CMK (cell line): ENCODE data around the gene GLIPR2.
"Not testable (repeated sequence)": the region's sequence is repeated elsewhere in the genome, so short reads cannot be mapped to it uniquely, and the experiment has no call there.

Experiments used
- DNase-seq: peaks from one replicate; pipeline ENCODE4 v3.0.0-alpha.2; 2010; ENCODE audit warnings: low read depth

The GLIPR2 gene

DNA sequence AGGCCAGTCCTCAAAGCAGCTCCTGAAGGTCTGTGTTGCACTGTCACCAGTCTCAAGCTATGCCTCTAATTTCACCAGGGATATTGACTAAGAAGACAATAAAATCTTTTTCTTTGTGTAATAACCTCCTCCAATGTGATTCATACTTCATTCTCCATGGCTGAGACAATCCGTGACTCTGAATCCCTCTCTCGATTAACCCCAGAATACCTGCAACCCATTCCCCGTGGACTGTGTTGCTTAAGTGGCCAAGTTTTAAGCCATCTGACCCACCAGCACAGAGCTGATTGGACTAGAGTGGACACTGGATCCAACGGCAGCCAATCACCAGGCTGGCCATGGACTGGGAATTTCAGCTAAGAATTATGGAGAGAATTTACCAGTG is 27.2 kb downstream of the GLIPR2 start:
- DNase-seq = no peak

DNA sequence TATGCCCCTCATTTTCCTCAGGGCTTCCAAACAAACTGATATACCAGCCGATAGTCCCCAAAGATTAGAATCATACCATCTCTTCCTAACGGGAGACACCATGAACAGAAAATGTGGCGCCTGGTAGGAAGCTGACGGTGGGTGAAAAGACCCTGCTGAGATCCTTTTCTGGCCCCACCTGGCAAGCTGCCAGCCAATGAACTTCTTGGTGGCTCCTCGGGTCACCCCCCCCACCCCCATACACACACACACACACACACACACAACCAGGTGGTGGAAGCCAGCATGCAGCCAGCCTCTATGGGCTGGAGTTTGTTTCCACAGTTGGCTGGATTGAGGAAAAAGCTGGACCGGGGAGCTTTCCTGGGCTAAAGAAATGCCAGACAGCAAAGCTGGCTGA is 27.8 kb downstream of the GLIPR2 start:
- DNase-seq = no peak

DNA sequence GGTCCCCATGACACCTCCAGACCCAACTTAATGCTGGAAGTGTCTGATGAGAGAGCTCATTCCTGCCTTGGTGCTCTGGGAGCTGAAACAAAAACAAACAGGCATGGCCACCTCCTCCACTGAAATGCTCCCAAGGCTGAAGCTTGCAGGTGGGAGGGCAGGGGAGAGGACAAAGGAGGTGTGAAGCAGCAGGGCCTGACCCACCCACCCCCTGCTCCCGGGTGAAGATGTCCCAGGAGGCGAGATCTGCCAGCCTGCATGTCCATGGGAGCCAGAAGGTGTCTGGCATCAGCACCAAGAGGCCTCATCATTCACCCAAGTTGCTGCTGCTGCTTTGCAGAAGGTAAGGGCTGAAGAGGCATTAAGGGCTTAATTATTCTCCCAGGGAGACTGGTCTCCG is 28.5 kb downstream of the GLIPR2 start:
- DNase-seq = no peak

DNA sequence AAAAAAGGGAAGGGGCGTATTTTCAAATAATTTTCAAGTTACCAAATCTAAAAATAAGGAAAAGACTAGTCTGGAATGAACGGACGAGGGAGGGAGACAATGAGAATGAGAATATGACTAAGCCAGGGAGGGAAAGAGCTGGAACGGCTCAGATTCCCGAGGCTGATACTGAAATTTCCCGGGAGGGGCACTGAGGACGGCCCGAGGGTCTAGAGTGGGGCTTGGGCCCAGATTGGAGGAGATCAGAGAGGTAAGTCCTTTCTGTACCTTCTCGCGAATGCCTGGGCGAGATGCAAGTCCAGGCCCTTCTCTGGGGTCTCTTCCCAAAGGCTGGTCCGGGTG is 29.3 kb downstream of the GLIPR2 start:
- no peak for DNase-seq

DNA sequence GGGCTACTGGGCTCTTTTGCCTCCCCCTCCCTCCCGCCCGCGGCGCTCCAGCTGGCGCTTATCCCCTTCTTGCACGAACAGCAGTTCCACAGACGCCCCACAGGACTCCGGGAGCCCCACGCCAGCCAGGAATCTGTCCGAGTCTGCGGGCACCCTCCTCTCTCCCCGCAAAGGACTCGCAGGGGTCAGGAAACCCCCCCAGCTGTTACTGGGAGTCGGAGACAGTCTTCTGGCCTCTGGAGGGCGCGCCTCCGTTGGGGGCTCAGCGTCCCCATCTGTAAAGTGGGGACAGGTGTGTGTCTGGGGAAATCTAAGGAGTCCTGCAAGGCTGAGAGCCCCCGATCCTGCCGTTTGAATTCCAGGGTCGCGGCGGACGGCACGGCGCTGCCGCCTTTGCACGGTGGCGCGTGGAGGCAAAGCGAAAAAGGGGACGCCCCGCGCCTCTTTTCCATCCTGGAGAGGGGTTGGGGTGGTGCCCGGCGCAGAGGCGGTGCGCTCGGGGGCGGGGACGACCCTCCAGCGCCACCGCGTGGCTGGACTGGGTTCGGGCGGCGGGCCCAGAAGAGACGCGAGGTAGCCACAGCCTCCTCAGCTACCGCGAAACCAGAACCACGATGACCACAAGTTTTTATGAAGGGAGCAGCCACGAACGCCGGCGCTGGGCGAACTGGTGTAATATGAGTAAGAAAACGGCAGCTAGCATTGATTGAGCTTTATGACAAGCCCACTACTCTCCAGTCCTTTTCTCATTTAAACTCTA is 29.8 kb downstream of the GLIPR2 start:
- DNase-seq = peak; percentile 65

DNA sequence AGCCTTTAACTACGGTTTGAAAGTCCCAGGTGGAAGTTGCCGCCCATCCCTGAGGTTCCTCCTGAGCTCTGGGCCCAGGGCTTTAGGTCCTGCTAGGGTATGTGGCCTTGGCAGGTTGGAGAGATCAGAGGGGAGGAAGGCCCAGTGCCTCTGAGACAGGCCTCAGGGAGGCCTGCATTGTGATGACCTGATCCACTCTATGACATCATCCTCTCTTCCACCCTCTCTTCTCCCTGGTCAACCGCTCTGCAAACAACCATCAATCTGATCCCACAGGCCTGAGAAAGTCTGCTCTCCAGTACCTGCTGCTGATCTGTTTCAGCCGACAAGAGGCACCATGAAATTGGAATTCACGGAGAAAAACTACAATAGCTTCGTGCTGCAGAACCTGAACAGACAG is 32.6 kb downstream of the GLIPR2 start, which contains the start of gene CCIN:
Gene CCIN, plus strand, starts transcription at position 223 of the 400 bp plus-strand sequence. Its CDS starts 115 bp downstream, at position 338.
- no peak for DNase-seq

DNA sequence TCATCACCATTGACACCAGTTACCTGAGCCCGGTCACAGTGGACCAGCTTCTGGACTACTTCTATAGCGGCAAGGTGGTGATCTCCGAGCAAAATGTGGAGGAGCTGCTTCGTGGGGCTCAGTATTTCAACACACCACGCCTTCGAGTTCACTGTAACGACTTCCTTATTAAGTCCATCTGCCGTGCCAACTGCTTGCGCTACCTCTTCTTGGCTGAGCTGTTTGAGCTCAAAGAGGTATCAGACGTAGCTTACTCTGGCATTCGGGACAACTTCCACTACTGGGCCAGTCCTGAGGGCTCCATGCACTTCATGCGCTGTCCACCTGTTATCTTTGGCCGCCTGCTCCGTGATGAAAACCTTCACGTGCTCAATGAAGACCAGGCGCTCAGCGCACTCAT is 33.2 kb downstream of the GLIPR2 start:
- DNase-seq = no peak

DNA sequence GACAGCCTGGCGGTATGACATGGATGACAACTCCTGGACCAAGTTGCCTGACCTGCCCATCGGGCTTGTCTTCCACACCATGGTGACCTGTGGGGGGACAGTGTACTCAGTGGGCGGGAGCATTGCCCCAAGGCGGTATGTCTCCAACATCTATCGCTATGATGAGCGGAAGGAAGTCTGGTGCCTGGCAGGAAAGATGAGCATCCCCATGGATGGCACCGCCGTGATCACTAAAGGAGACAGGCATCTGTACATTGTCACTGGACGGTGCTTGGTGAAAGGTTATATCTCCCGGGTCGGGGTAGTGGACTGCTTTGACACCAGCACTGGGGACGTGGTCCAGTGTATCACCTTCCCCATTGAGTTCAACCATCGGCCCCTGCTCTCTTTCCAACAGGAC is 34.0 kb downstream of the GLIPR2 start:
- DNase-seq = no peak

DNA sequence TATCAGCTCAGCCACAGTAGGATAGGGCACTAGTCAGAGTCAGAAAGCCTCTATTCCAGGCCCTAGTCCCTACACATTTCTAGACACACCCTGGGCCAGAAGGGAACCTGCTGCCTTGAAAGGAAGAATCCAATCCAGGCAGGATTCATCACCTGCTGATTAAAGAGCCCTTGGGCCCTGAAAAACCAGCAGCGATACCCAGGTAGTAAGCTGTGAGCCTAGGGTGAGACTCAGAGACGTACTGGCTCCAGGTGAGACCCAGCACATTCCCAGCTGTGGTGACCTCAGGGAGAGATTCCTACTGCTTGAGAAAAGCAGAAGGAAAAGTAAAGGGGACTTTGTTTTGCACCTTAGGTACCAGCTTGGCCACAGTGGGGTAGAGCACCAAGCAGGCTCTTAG is 37.3 kb downstream of the GLIPR2 start:
- DNase-seq = no peak

DNA sequence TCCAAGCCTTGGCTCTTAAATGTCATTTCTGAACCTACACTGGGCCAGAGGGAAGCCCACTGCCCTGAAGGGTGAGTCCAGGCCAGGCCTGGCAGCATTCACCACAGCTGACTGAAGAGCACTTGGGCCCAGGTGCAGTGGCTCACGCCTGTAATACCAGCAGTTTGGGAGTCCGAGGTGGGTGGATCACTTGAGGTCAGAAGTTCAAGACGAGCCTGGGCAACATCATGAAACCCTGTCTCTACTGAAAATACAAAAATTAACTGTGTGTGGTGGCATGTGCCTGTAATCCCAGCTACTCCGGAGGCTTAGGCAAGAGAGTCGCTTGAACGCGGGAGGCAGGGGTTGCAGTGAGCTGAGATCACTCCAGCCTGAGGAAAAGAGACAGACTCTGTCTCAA is 37.7 kb downstream of the GLIPR2 start:
- DNase-seq = no peak

DNA sequence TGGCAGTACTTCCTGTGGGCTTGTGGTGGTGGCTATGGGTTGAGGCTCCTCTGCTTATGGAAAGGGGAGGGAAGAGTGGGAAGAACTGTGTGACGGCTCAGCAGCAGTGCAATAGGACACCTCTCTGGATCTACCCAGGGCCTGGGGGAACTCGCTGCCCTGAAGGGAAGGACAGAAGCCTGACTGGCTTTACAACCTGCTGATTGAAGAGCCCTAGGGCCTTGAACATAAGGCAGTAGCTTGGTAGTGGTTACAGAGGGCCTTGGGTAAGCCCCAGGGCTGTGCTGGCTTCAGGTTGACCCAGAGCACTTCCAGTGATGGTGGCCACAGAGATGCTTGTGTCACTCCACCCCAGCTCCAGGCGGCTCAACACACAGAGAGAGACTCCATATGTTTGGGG is 38.2 kb downstream of the GLIPR2 start:
- no peak for DNase-seq

DNA sequence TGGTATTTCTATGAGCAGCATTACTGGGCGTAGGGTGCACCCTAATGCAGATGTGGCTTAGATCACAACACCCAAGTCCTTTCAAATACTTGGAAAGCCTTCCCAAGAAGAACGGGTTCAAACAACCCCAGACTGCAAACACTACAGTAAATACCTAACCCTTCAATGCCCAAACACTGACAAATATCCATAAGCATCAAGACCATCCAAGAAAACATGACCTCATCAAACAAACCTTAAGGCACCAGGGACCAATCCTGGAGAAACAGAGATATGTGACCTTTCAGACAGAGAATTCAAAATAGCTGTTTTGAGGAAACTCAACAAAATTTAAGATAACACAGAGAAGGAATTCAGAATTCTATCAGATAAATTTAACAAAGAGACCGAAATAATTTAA is 38.7 kb downstream of the GLIPR2 start:
- DNase-seq = not testable (repeated sequence)

DNA sequence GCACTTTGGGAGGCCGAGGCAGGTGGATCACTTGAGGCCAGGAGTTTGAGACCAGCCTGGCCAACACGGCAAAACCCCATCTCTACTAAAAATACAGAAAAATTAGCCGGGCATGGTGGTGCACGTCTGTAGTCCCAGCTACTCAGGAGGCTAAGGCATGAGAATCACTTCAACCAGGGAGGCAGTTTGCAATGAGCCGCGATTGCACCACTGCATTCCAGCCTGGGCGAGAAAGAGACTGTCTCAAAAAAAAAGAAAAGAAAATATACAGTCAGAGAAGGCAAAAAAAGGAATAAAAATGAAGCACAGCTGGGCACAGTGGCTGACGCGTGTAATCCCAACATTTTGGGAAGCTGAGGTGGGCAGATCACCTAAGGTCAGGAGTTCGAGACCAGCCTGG is 40.0 kb downstream of the GLIPR2 start:
- DNase-seq = not testable (repeated sequence)

DNA sequence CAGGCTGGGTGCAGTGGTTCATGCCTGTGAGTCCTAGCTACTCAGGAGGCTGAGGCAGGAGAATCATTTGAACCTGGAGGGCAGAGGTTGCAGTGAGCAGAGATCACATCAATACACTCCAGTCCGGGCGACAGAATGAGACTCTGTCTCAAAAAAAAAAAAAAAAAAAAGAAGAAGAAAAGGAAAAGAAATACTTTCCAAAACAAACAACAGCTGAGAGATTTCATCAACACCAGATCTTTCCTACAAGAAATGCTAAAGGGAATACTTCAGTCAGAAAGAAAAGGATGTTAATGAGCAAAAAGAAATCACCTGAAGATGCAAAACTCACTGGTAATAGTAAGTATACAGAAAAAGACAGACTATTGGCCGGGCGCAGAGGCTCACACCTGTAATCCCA is 41.0 kb downstream of the GLIPR2 start:
- no peak for DNase-seq

DNA sequence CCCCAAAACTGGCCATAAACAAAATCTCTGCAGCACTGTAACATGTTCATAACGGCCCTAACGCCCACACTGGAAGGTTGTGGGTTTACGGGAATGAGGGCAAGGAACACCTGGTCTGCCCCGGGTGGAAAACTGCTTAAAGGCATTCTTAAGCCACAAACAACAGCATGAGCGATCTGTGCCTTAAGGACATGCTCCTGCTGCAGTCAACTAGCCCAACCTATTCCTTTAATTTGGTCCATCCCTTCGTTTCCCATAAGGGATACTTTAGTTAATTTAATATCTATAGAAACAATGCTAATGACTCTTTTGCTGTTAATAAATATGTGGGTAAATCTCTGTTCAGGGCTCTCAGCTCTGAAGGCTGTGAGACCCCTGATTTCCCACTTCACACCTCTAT is 43.7 kb downstream of the GLIPR2 start:
- DNase-seq = not testable (repeated sequence)

DNA sequence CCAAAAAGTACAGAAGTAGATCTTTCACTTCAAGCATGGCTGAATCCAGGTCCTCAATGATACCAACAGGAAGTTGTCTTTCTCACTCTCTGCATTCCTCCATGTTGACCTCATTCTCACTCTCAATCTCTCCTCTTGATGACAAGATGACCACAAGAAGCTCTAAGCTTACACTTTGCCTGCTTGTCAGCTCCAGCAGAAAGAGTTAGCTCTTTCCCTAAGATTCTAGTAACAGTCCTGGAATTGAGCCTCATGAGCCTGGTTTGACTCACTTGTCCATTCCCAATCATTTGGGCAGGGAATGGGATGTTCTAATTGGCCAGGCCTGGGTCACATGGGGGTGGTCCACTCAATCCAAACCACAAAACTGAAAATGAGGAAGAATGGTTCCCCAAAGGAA is 50.9 kb downstream of the GLIPR2 start:
- no peak for DNase-seq

DNA sequence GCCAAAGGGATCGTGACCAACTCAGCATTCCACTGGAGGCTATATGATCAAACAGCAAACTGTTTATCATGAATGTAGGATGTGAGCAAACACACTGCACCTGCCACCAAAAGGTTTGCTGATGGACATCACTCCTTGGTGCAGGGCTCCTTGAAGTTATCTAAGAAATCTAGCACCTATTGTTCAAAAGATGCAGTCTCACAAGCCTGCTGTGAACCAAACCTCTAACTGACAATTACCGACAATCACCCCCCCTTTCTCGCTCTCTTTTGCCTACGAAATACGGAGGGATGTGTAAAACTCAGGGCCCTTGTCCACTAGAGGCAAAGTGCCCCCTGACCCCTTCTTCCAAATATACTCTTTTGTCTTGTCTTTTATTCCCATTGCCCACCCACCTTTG is 51.7 kb downstream of the GLIPR2 start:
- no peak for DNase-seq

DNA sequence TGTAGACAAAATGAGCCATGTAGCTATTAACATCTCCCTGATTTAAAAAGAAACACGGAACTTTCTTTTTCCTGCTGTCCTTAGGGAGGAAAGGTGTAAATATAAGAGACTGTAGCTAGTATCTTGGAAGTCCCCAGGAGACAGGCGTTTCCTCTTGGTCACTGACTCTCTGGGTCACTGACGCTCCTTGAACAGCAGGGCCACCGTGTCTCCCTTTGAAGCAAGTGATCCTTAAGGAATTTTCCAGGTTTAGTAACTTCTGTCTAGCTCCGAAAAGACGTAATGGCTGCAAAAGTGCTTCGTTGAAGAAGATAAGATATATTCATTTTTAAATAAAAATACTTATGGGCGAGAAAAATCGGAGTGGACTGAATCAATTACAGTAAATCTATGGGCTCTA is 53.4 kb downstream of the GLIPR2 start:
- DNase-seq = no peak

DNA sequence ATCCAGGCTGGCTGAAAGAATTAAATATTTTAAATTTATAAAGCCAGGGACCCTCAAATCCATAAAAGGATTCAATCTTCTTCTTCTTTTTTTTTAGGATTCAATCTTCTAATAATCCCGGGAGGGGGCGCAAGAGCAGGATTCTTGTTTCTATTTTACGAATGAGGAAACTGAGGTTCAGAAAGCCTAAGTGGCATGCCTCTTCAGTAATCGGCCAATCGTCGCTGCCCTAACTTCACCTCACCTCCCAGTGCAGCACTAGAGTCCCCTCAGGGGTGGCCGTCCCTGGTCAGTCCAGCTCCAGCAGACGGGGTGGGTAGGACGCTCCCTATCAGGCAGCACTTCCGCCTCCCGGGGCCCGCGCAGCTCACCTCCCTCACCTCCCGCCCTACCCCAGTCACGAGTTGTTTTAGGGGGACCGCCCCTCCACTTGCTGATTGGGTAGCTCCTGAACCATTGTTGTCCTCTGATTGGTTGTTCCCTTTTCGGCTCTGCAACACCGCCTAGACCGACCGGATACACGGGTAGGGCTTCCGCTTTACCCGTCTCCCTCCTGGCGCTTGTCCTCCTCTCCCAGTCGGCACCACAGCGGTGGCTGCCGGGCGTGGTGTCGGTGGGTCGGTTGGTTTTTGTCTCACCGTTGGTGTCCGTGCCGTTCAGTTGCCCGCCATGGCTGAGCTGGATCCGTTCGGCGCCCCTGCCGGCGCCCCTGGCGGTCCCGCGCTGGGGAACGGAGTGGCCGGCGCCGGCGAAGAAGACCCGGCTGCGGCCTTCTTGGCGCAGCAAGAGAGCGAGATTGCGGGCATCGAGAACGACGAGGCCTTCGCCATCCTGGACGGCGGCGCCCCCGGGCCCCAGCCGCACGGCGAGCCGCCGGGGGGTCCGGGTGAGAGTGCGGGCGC is 54.1 kb downstream of the GLIPR2 start, which contains the start of gene CLTA:
Gene CLTA, plus strand, starts transcription at position 534 of the 902 bp plus-strand sequence. Its CDS starts 136 bp downstream, at position 670.
- DNase-seq = peak; percentile 96

DNA sequence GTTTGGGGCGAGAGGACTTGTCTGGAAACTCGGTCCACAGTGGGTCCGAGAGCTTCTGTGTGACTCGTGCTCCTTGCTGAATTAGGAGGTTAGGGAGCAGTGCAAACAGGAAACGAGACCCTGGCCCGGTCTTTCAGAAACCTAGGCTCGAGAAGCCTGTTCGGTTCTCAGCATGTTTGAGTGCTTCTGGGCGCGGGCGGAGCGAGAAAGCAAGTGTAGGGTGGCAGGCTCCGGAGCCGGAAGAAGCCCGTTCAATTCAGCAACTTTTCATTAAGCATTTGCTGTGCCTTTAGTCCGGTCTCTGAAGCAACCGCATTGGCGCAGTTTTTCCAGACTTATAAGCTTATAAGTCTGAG is 54.7 kb downstream of the GLIPR2 start:
- DNase-seq = no peak

DNA sequence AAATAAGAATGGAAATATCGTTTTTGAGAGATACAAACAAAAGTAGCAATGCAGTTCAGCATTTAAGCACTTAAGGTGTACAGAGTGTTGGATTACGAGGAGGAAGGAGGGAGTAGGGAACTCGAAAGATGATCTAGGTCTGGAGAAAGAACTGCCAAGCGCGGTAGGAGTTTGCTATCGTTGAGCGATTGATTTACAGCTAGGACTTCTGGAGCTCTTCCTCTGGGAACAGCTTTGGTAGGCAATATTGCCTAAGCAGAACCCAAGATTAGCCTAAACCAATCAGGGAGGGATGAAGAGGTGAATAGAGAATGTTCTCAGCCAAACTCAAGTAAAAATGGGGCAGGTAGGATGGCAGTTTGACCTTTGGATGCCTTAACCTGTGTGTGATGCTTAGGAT is 55.2 kb downstream of the GLIPR2 start:
- DNase-seq = no peak

DNA sequence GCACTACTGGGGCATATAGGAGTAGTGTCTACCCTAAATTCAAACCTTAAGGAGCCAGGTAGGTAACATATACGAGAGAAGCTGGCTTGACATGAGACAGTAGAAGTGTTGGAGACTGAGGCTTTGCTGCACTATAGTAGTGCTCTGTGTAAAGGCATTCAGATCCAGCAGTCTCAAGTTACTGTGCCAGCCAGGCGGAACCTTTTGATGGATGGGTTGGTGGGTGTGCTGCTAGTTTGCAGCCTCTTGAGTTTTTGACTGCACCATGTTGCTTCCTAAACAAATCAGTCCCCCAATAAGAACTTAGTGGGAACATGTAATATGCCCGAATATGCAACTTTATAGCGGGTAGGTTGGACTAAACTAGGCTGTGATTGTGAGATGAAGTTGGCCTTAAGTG is 55.7 kb downstream of the GLIPR2 start:
- no peak for DNase-seq

DNA sequence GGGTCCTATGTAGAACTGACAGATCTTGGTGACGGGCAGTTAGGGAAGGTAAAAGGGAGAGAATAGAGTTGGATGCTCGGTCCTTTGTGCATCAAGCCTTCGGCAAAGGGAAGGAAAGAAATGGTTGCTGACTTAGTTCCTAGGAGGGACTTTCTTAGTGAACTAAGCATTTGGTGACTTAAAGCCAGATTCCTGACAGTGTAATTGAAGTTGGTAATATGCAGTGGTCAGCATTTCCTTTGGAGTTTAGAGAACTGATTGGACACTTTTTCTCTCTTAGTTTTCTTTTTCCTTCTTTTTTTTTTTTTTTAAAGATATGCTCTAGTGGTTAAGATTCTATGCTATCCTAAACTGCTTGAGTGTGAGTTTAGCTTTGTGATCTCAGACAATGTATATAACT is 56.5 kb downstream of the GLIPR2 start:
- no peak for DNase-seq
